ENCODE data around the gene PAK4. TPM values are rescaled to one million over a fixed set of nuclear protein-coding genes. Genes with fewer than 3 reads are reported as not detected.

The PAK4 gene
- 55.6 TPM for total RNA-seq
- 52.5 TPM for polyA plus RNA-seq (ENCODE audit: insufficient read depth, low read depth, low replicate concordance)
- long read RNA-seq, donor 1, partial matches to known transcripts = 30 of 39 reads
- long read RNA-seq, donor 1, other reads (novel, unspliced or antisense) = 6 of 39 reads
- long read RNA-seq, donor 2, partial matches to known transcripts = 15 of 17 reads
- long read RNA-seq, donor 2, other reads (novel, unspliced or antisense) = 0 of 17 reads
- long read RNA-seq, donor 3, partial matches to known transcripts = 0 of 1 reads
- long read RNA-seq, donor 3, other reads (novel, unspliced or antisense) = 0 of 1 reads
- long read RNA-seq, donor 4, partial matches to known transcripts = 13 of 30 reads
- long read RNA-seq, donor 4, other reads (novel, unspliced or antisense) = 14 of 30 reads
- long read RNA-seq, donor 5 = 0 reads
- long read RNA-seq, donor 6, partial matches to known transcripts = 23 of 26 reads
- long read RNA-seq, donor 6, other reads (novel, unspliced or antisense) = 0 of 26 reads
- long read RNA-seq, donor 7, partial matches to known transcripts = 8 of 30 reads
- long read RNA-seq, donor 7, other reads (novel, unspliced or antisense) = 17 of 30 reads
- long read RNA-seq, donor 8, partial matches to known transcripts = 0 of 8 reads
- long read RNA-seq, donor 8, other reads (novel, unspliced or antisense) = 5 of 8 reads
- long read RNA-seq, donor 9, partial matches to known transcripts = 0 of 2 reads
- long read RNA-seq, donor 9, other reads (novel, unspliced or antisense) = 0 of 2 reads
- long read RNA-seq, donor 10, partial matches to known transcripts = 5 of 11 reads
- long read RNA-seq, donor 10, other reads (novel, unspliced or antisense) = 5 of 11 reads

GRCh38 chr19:39125554-39126311 is at the start of gene PAK4:
PAK4 (plus strand) TSS chr19:39125786; CDS start chr19:39169554, 43,768 bp downstream.
- DNase-seq (peak; percentile 99), FAIRE-seq (peak; percentile 94)
- intact Hi-C loops (cut with DNase I) = loop anchor here (10.0 kb wide), 1 partner anchor 59 kb away; no protein-coding TSS in a partner anchor
- H3K4me1 ChIP-seq (ENCODE audit: control insufficient read depth in 2 of 3, insufficient read depth in 2 of 3, low read depth in 1 of 3, low read length in 3 of 3) = peaks cover 0 to 33% (median 14%) of the 10 kb centered on the region in 3 donors
- TF ChIP-seq CTCF (IDR thresholded peaks at IDR 0.05; ENCODE audit: borderline replicate concordance, extremely low read depth, insufficient read depth) = no peak
- peak within 1 kb of the TSS; percentile 80 to 86 (median 84) for H3K4me3 ChIP-seq (ENCODE audit: low read length in 3 of 3)
- no peaks in the 10 kb centered on the region for H3K27me3 ChIP-seq (ENCODE audit: control insufficient read depth, insufficient read depth, low read length)
- peak within 1 kb of the TSS; percentile 29 to 69 (median 66) for H3K9ac ChIP-seq (ENCODE audit: low read length in 3 of 3)
- peak within 1 kb of the TSS; percentile 93 to 98 for H3K27ac ChIP-seq (ENCODE audit: low read depth in 2 of 2, low read length in 2 of 2)
- no peaks in the 10 kb centered on the region for H3K9me3 ChIP-seq (ENCODE audit: control insufficient read depth in 2 of 3, insufficient read depth in 1 of 3, low read length in 3 of 3)
- H3K36me3 ChIP-seq (ENCODE audit: control insufficient read depth in 2 of 3, insufficient read depth in 3 of 3, low read length in 3 of 3) = no peaks in the 10 kb centered on the region

GRCh38 chr19:39077323-39077722 is 48.3 kb upstream of the PAK4 start:
- H3K27ac ChIP-seq (ENCODE audit: low read depth in 2 of 2, low read length in 2 of 2) = no peak overlapping the region
- no peaks in the 10 kb centered on the region for H3K36me3 ChIP-seq (ENCODE audit: control insufficient read depth in 2 of 3, insufficient read depth in 3 of 3, low read length in 3 of 3)
- no peak overlapping the region for H3K4me3 ChIP-seq (ENCODE audit: low read length in 3 of 3)
- intact Hi-C loops (cut with DNase I) = no loop called here
- FAIRE-seq (no peak), DNase-seq (no peak)
- H3K27me3 ChIP-seq (ENCODE audit: control insufficient read depth, insufficient read depth, low read length) = no peaks in the 10 kb centered on the region
- H3K4me1 ChIP-seq (ENCODE audit: control insufficient read depth in 2 of 3, insufficient read depth in 2 of 3, low read depth in 1 of 3, low read length in 3 of 3) = no peaks in the 10 kb centered on the region
- no peak for TF ChIP-seq CTCF (IDR thresholded peaks at IDR 0.05; ENCODE audit: borderline replicate concordance, extremely low read depth, insufficient read depth)
- no peak overlapping the region for H3K9ac ChIP-seq (ENCODE audit: low read length in 3 of 3)
- no peaks in the 10 kb centered on the region for H3K9me3 ChIP-seq (ENCODE audit: control insufficient read depth in 2 of 3, insufficient read depth in 1 of 3, low read length in 3 of 3)

- no peaks in the 10 kb centered on the region for H3K27me3 ChIP-seq (ENCODE audit: control insufficient read depth, insufficient read depth, low read length)
- H3K36me3 ChIP-seq (ENCODE audit: control insufficient read depth in 2 of 3, insufficient read depth in 3 of 3, low read length in 3 of 3) = no peaks in the 10 kb centered on the region
- intact Hi-C loops (cut with DNase I) = no loop called here
- no peak overlapping the region for H3K4me3 ChIP-seq (ENCODE audit: low read length in 3 of 3)
- no peaks in the 10 kb centered on the region for H3K4me1 ChIP-seq (ENCODE audit: control insufficient read depth in 2 of 3, insufficient read depth in 2 of 3, low read depth in 1 of 3, low read length in 3 of 3)
- no peaks in the 10 kb centered on the region for H3K9me3 ChIP-seq (ENCODE audit: control insufficient read depth in 2 of 3, insufficient read depth in 1 of 3, low read length in 3 of 3)
- no peak for TF ChIP-seq CTCF (IDR thresholded peaks at IDR 0.05; ENCODE audit: borderline replicate concordance, extremely low read depth, insufficient read depth)
- FAIRE-seq = no peak
- H3K27ac ChIP-seq (ENCODE audit: low read depth in 2 of 2, low read length in 2 of 2) = no peak overlapping the region
- no peak overlapping the region for H3K9ac ChIP-seq (ENCODE audit: low read length in 3 of 3)
- DNase-seq = no peak
These were observed 47.0 kb upstream of the PAK4 start for GRCh38 chr19:39078436-39079200.
